SK-N-SH treated with all-trans-retinoic acid at 6 μM for 48 hours (cell line): ENCODE results near the gene XRCC4.

ENCODE experiments used
- BACH2 ChIP-seq: fragments of 250-450 bp; sonication (Bioruptor Pico); IDR thresholded peaks from 2 replicates; pipeline ENCODE4 v1.9.0; 2021; ENCODE audit warnings: mild to moderate bottlenecking, borderline replicate concordance
- ISL1 ChIP-seq: fragments of 250-450 bp; sonication (Bioruptor Pico); IDR thresholded peaks from 2 replicates; pipeline ENCODE4 v2.1.2; 2022; ENCODE audit warnings: mild to moderate bottlenecking, moderate library complexity
- OSR1 ChIP-seq: fragments of 250-450 bp; sonication (Bioruptor Pico); IDR thresholded peaks from 2 replicates; pipeline ENCODE4 v1.8.0; 2022; ENCODE audit warnings: moderate library complexity, mild to moderate bottlenecking, inconsistent platforms
- POU6F1 ChIP-seq: fragments of 250-450 bp; sonication (Bioruptor Pico); IDR thresholded peaks from 2 replicates; pipeline ENCODE4 v1.8.0; 2021; ENCODE audit warnings: low read depth, mild to moderate bottlenecking, moderate library complexity, borderline replicate concordance
- RARB ChIP-seq: fragments of 250-450 bp; sonication (Bioruptor Pico); IDR thresholded peaks from 2 replicates; pipeline ENCODE4 v1.8.0; 2021; ENCODE audit warnings: mild to moderate bottlenecking, moderate library complexity
- TCF4 ChIP-seq: fragments of 250-450 bp; sonication (Bioruptor Pico); IDR thresholded peaks from 2 replicates; pipeline ENCODE4 v1.8.0; 2021; ENCODE audit warnings: mild to moderate bottlenecking, moderate library complexity, borderline replicate concordance
- TOX ChIP-seq: fragments of 250-450 bp; sonication (Bioruptor Pico); IDR thresholded peaks from 2 replicates; pipeline ENCODE4 v1.8.0; 2021; ENCODE audit warnings: mild to moderate bottlenecking, moderate library complexity, borderline replicate concordance
- ZFP3 ChIP-seq: fragments of 250-450 bp; sonication (Bioruptor Pico); IDR thresholded peaks from 2 replicates; pipeline ENCODE4 v1.5.0; 2020; ENCODE audit warnings: mild to moderate bottlenecking, moderate library complexity
- ZFP30 ChIP-seq: fragments of 450-650 bp; formaldehyde crosslinking; IDR thresholded peaks from 2 replicates; pipeline ENCODE4 v1.5.0; 2022; ENCODE audit warnings: mild to moderate bottlenecking, moderate library complexity
- ZNF565 ChIP-seq: fragments of 450-650 bp; formaldehyde crosslinking; conservative IDR thresholded peaks from 2 replicates; pipeline ENCODE4 v1.5.0; 2020; ENCODE audit warnings: low read depth, mild to moderate bottlenecking, moderate library complexity
- ZNF8 ChIP-seq: fragments of 450-650 bp; formaldehyde crosslinking; IDR thresholded peaks from 2 replicates; pipeline ENCODE4 v1.5.0; 2020; ENCODE audit warnings: mild to moderate bottlenecking, moderate library complexity
- TF ChIP-seq, protein P1 (sequence below): fragments of 250-450 bp; sonication (Bioruptor Pico); IDR thresholded peaks from 2 replicates; pipeline ENCODE4 v1.8.0; 2020; ENCODE audit warnings: mild to moderate bottlenecking, moderate library complexity, borderline replicate concordance
- TF ChIP-seq, protein P2 (sequence below): fragments of 250-450 bp; sonication (Bioruptor Pico); IDR thresholded peaks from 2 replicates; pipeline ENCODE4 v1.5.1; 2020; ENCODE audit warnings: low read depth, mild to moderate bottlenecking, moderate library complexity
- TF ChIP-seq, protein P3 (sequence below): fragments of 250-450 bp; sonication (Bioruptor Pico); IDR thresholded peaks from 2 replicates; pipeline ENCODE4 v1.5.0; 2020; ENCODE audit warnings: mild to moderate bottlenecking, moderate library complexity

GRCh38 chr5:83400701-83401100, 323.4 kb downstream of the XRCC4 start:
- TF ChIP-seq, protein P1, sequence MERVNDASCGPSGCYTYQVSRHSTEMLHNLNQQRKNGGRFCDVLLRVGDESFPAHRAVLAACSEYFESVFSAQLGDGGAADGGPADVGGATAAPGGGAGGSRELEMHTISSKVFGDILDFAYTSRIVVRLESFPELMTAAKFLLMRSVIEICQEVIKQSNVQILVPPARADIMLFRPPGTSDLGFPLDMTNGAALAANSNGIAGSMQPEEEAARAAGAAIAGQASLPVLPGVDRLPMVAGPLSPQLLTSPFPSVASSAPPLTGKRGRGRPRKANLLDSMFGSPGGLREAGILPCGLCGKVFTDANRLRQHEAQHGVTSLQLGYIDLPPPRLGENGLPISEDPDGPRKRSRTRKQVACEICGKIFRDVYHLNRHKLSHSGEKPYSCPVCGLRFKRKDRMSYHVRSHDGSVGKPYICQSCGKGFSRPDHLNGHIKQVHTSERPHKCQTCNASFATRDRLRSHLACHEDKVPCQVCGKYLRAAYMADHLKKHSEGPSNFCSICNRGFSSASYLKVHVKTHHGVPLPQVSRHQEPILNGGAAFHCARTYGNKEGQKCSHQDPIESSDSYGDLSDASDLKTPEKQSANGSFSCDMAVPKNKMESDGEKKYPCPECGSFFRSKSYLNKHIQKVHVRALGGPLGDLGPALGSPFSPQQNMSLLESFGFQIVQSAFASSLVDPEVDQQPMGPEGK = no peak
- TF ChIP-seq, protein P2, sequence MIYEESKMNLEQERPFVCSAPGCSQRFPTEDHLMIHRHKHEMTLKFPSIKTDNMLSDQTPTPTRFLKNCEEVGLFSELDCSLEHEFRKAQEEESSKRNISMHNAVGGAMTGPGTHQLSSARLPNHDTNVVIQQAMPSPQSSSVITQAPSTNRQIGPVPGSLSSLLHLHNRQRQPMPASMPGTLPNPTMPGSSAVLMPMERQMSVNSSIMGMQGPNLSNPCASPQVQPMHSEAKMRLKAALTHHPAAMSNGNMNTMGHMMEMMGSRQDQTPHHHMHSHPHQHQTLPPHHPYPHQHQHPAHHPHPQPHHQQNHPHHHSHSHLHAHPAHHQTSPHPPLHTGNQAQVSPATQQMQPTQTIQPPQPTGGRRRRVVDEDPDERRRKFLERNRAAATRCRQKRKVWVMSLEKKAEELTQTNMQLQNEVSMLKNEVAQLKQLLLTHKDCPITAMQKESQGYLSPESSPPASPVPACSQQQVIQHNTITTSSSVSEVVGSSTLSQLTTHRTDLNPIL (CRISPR knock-in tag) = no peak
- TF ChIP-seq, protein P3, sequence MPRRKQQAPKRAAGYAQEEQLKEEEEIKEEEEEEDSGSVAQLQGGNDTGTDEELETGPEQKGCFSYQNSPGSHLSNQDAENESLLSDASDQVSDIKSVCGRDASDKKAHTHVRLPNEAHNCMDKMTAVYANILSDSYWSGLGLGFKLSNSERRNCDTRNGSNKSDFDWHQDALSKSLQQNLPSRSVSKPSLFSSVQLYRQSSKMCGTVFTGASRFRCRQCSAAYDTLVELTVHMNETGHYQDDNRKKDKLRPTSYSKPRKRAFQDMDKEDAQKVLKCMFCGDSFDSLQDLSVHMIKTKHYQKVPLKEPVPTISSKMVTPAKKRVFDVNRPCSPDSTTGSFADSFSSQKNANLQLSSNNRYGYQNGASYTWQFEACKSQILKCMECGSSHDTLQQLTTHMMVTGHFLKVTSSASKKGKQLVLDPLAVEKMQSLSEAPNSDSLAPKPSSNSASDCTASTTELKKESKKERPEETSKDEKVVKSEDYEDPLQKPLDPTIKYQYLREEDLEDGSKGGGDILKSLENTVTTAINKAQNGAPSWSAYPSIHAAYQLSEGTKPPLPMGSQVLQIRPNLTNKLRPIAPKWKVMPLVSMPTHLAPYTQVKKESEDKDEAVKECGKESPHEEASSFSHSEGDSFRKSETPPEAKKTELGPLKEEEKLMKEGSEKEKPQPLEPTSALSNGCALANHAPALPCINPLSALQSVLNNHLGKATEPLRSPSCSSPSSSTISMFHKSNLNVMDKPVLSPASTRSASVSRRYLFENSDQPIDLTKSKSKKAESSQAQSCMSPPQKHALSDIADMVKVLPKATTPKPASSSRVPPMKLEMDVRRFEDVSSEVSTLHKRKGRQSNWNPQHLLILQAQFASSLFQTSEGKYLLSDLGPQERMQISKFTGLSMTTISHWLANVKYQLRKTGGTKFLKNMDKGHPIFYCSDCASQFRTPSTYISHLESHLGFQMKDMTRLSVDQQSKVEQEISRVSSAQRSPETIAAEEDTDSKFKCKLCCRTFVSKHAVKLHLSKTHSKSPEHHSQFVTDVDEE (CRISPR knock-in tag) = no peak
- no peak for TF ChIP-seq ZNF8 (CRISPR knock-in tag)
- no peak for TF ChIP-seq ZFP30 (CRISPR knock-in tag)
- TF ChIP-seq ZFP3 = no peak
- no peak for TF ChIP-seq ISL1
- TF ChIP-seq OSR1 (CRISPR knock-in tag) = no peak
- no peak for TF ChIP-seq BACH2 (CRISPR knock-in tag)
- TF ChIP-seq TOX (CRISPR knock-in tag) = no peak
- no peak for TF ChIP-seq TCF4 (CRISPR knock-in tag)
- TF ChIP-seq ZNF565 (CRISPR knock-in tag) = no peak
- no peak for TF ChIP-seq RARB
- TF ChIP-seq POU6F1 = no peak
